Fibroblast of lung (primary cell): ENCODE data around the gene TPRX1.

Experiments used
- EZH2 ChIP-seq: IDR thresholded peaks from 2 replicates; pipeline ENCODE4 v1.5.1; 2012; ENCODE audit warnings: low read length, control low read depth, mild to moderate bottlenecking; ENCODE audit errors: missing control alignments
- TF ChIP-seq, protein P1 (sequence below), 2 donors: IDR thresholded peaks in 1 of 2; conservative IDR thresholded peaks in 1 of 2; 1 replicate in 1 of 2; 2 replicates in 1 of 2; pipeline ENCODE4 v1.5.1; 2011 to 2012; ENCODE audit warnings: low read length in 2 of 2, control low read depth in 1 of 2, inconsistent platforms in 1 of 2, low read depth in 1 of 2, mild to moderate bottlenecking in 1 of 2

GRCh38 chr19:47792616-47793015 lies 11.7 kb downstream of the TPRX1 start:
- TF ChIP-seq, protein P1, sequence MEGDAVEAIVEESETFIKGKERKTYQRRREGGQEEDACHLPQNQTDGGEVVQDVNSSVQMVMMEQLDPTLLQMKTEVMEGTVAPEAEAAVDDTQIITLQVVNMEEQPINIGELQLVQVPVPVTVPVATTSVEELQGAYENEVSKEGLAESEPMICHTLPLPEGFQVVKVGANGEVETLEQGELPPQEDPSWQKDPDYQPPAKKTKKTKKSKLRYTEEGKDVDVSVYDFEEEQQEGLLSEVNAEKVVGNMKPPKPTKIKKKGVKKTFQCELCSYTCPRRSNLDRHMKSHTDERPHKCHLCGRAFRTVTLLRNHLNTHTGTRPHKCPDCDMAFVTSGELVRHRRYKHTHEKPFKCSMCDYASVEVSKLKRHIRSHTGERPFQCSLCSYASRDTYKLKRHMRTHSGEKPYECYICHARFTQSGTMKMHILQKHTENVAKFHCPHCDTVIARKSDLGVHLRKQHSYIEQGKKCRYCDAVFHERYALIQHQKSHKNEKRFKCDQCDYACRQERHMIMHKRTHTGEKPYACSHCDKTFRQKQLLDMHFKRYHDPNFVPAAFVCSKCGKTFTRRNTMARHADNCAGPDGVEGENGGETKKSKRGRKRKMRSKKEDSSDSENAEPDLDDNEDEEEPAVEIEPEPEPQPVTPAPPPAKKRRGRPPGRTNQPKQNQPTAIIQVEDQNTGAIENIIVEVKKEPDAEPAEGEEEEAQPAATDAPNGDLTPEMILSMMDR (conservative IDR thresholded peaks at IDR 0.05 in 1 of 2, IDR thresholded peaks at IDR 0.05 in 1 of 2; ENCODE audit: low read depth in 1 of 2, low read length in 2 of 2): no peak
- no peak for TF ChIP-seq EZH2
